ENCODE results near the gene ZNF70.
A peak's percentile ranks its signal among the peaks of the same experiment; 100 is the strongest.

Gene ZNF70

GRCh38 chr22:23779083-23779482 lies 28.2 kb upstream of the ZNF70 start:
- no peak for DNase-seq (ENCODE audit: low read depth in 2 of 2)

GRCh38 chr22:23778577-23778900 lies 27.6 kb upstream of the ZNF70 start:
- DNase-seq (ENCODE audit: low read depth in 2 of 2) = no peak

- DNase-seq (ENCODE audit: low read depth in 2 of 2) = no peak
These were observed 27.1 kb upstream of the ZNF70 start for GRCh38 chr22:23777776-23778576.

DNA sequence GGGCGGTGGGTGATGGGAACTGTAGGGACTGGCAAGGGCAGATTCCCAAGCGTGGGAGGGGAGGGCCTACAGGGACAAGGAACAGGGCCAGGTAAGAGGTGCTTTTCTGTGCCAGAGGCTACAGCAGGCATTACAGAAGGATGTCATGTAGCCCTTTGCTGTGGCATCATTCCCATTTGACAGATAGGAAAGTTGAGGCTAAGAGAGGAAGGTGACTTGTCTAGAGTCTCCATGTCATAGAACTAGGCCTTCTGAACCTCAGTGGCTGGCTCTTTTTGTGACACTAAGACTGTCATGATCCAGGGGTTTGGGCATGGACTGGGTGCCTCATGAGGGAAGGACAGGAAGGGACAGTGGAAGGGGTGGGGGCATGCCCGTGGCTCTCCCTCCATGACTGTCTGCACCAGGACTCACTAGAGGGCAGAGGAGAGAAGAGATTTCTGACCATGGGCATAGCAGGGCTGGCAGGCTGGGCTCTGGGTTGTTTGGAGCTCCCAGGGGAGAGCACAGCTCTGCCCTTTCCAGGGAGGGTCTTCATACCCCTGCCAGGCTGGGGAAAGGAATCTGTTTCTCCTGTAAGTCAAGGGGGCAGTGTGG lies 25.0 kb upstream of the ZNF70 start:
- no peak for DNase-seq (ENCODE audit: low read depth in 2 of 2)

DNA sequence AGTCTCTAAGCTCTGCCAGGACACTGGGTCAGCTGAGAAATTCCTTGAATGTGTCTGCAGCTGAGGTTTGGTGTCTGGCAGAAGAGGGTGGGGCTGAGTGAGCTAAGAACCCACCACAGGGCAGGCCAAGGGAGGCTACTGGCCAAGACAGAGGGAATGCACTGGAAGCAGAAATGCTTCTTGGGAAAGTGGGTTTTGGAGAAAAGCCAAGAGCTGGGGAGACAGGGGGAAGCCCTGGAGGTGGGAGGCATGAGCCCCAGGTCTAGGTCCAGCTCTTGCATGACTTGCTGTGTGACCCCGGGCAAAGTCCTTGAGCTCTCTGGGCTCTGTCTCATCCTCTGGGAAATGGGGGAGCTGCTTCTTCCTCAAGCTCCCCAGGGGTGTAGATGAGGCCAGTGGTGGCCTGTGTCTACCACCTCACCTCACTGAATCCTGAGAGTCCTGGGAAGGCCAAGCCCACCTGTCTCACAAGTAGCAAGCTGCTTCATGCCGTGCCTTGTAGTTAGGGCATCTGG lies 24.1 kb upstream of the ZNF70 start:
- no peak for DNase-seq (ENCODE audit: low read depth in 2 of 2)

GRCh38 chr22:23774114-23774921 lies 23.4 kb upstream of the ZNF70 start:
- DNase-seq (ENCODE audit: low read depth in 2 of 2) = no peak

DNA sequence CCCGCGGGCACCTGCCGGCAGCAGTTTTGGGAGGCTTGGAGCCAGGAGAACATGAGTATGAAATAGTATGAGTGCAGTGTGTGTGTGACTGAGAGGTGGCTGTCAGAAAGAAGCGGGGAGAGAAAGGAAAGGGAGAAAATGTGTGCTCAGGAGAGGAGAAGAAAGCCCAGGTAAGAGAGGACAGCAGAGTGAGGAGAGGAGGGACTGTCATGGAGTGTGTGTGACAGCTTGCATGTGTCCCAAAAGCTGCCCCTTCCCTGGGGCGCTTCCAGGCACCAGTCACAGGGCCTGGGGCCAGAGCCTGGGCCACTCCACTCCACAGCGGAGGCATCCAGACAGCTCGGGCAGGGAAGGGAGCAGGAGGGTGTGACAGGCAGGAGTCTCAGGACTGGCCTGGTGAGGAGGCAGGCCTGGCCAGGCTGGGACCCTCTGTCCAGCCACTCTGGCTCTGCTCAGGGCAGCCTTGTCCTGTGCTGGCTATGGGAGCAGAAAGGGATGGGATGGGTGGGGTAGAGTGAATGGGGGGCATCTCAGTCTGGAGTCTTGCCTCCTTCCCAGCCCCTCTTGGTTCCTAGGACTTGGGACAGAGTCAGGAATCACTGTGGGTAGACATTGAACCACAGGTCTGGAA lies 22.7 kb upstream of the ZNF70 start:
- no peak for DNase-seq (ENCODE audit: low read depth in 2 of 2)

DNA sequence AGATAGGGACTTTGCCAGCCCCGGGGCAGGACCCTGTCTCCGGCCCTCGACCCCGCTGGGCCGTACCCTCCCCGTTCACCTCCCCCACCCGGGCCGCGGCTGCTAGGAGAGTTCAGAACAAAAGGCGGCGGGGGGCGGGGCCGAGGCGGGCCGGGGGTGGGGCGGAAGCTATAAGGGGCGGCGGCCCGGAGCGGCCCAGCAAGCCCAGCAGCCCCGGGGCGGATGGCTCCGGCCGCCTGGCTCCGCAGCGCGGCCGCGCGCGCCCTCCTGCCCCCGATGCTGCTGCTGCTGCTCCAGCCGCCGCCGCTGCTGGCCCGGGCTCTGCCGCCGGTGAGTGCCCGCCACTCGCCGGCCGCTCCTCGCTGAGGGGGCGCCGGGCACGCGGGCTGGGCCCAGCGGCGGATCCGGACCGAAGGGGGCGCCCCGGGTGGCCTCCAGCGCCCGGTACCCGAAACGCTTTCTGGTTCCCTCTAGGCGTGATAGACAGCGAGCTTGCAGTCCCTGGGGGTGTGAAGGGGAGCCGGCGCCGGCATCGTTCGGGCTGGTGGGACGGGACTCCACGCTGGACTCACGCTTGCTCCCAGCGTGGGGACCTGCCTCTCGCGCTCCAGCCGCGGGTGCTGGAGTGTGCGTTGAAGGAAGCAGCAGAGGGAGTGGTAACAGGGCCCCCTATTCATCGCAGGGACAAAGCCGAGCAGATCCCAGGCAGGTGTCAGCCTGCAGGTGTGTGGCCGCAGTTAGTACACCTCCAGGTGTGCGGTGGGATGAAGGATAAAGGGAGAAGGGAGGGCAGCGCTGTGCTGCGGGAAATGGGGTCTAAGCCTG lies 21.9 kb upstream of the ZNF70 start, which contains the start of gene MMP11:
MMP11 (plus strand) TSS at position 201 of the 825 bp plus-strand sequence; CDS start at position 223, 22 bp downstream.
- peak in 1 of 2 donors; percentile 45 for DNase-seq (ENCODE audit: low read depth in 2 of 2)

- DNase-seq (ENCODE audit: low read depth in 2 of 2) = no peak
These were observed 21.4 kb upstream of the ZNF70 start for GRCh38 chr22:23772315-23772648.

DNA sequence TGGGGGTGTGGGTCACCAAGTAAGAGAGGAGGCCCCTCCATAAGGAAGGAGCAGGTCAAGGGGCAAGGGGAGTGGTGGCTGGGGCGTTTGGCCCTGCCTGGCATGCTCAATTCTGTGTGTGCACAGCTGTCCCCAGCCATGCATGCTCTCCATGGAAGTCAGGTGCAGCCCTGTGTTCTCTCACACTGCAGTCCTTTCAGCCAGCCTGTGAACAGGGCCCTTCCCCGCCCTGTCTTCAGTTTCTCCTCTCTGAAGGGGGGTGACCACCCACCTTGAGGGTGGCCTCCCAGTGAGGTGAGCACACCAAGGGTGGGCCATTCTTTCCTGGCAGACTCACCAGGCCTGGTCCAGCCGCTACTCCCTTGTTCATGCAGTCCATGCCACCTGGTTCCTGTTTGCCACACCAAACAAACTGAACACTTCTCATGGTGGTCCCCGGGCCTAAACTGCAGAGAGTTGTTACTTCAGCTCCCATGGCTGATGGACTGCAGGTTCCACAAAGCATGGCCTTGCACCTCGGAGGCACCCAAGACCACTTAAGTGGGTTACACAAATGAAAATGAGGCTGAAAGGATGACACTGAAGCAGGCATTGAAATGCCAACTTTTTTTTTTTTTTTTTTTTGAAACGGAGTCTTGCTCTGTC lies 18.5 kb upstream of the ZNF70 start:
- no peak for DNase-seq (ENCODE audit: low read depth in 2 of 2)

DNA sequence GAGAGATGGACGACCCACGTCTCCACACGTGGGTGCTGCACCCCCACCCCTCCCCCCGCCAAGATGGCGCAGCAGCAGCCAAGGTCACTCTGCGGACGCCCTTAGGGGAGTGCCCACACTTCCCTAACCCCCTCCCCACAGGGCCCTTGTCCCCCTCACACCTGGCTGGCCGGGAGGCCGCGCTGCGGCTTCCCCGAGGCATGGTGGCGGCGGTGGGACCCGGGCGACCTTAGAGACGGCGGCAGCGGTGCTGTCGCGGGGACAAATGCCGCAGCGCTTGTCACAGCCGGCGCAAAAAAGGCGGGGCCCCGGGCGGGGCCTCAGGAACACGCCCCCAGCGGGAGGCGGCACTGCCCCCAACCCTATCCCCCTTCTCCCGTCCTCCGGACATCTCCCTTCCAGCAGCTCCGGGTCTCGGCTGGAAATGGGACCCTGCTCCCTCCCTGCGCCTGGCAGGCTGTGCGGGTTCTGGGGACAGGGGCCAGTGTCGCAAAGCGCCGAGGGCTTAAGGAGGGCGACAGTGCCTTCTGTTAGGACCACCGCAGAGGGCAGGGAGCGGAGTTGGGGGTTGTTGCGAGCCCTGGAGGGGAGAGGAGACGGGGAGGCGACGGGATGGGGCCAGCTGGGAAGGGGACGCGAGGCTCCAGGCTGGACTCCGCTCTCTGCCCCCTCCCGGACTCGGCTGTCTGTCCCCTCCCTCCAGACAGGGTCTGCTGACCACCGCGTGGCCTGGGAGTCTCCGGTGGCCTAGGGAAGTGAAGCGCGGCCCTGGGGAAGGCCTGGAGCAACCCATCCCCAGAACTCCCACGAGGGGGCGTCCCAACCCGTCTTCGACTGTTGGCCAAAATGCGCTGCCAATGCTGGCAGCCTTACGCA lies 17.0 kb upstream of the ZNF70 start, which contains the start of gene CHCHD10:
CHCHD10 (minus strand) TSS at position 300 of the 876 bp plus-strand sequence; CDS start at position 202, 98 bp downstream.
- peak; percentile 65 to 73 for DNase-seq (ENCODE audit: low read depth in 2 of 2)

DNA sequence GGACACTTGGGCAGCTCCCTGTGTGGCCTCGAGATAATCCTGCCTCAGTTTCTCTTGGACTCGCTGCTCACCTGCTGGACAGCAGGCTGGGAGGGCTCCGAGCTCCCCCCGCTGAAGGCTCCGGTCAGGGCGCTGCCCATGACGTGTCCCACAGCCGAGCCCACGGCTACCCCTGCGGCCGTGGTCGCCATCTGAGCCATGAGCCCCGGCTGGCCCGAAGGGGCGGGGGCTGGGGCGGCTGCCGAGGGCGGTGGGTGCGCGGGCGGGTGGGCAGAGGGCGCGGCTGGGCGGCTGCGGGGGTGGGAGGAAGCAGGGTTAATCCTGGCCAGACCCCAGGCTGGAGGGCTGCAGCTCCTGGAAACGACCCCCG lies 16.4 kb upstream of the ZNF70 start:
- no peak for DNase-seq (ENCODE audit: low read depth in 2 of 2)

DNA sequence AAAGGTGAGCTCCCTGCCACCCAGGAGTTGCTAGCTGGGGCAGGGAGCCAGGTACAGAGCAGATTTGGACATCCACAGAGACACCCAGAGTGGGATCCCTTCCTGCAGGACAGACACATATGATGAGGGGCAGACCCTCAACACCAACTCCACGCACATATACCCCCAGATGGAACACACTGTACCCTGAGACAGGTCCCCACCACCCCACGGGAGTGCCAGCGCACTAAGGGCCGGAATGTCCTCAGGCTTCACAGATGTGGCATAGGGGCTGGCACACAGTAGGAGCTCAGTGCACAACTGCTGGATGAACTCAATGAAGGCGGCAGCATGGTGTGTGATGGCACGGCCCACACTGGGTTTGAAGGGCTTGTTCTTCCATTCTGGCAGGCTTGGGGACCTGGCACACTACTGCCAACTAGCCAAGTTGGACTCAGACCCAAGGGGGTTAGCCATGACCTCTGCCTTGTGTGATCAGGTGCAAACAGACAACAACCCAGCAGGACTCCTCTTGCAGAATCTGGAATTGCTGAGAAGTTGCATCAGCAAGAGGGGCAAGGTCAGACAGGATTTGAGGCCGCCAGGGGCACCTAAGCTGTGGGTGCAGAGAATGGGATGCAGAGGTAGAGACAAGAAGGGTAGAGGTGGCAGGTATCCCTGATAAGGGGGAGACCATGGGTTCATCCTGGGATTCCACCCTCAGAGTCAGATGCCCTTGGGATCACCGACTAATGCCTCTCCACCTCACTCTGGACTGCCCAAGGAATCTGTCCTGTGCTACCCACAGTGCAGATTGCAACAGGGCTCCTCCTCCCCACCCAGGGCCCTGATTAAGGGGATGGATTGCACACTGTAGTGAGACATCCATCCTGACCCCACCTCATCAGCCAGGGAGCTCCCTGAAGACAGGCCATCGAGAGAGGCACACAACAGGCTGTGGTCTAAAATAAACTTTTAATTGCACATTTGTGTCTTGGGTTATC lies 14.3 kb upstream of the ZNF70 start:
- no peak for DNase-seq (ENCODE audit: low read depth in 2 of 2)

GRCh38 chr22:23763954-23764353 lies 13.0 kb upstream of the ZNF70 start:
- DNase-seq (ENCODE audit: low read depth in 2 of 2) = no peak

DNA sequence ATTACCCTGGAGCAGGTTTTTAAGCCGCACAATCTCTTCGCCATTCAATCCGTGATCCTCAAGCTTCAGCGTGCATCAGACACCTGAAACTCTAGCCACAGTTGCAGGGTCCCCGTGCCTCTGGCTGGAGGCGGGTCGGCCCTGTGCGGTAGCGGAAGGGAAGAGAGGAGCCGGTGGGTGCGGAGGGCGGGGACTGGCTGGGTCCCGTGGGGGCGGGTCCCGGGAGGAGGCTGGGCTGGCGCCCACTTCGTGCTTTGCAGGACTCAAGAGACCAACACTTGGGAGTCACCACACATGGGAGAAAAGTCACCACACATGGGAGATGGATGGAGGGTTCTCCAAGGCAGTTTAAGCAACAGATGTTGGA lies 12.7 kb upstream of the ZNF70 start:
- peak; percentile 35 to 51 for DNase-seq (ENCODE audit: low read depth in 2 of 2)

DNA sequence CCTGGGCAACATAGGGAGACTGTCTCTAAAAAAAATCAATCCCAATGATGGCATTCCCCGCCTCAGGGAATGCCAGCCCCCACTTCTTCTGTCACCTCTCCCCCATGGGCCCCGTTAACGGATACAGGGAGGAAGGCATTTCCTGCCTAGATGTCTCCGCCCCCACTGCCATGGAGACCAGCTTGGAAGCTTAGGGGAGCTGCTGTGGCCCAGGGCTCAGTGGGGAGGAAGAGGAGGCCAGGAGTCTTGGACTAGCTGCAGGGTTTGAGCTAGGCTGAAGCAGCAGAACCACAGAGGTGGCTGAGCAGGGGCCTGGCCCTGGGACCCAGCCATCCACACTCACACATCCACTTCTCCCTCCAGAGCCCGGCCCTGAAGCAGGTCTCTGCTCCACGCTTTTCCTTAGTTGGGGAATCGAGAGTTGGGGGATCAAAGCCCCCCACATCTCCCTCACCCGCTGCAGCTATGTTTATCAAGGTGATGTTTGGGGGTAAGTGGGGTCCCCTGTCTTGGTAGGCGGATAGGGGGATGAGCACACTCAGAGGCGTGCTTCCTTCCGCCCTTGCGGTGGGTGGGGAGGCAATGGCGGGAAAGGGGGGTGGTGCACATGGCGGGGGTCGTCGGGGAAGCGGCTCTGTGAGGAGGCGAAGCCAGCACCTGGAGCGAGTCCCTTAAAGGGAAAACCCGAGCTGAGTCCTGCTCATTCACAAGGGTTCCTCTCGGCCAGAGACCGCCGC lies 12.1 kb upstream of the ZNF70 start, which contains the start of gene C22orf15:
C22orf15 (plus strand) TSS at position 149 of the 737 bp plus-strand sequence; CDS start at position 466, 317 bp downstream.
- DNase-seq (ENCODE audit: low read depth in 2 of 2) = no peak

DNA sequence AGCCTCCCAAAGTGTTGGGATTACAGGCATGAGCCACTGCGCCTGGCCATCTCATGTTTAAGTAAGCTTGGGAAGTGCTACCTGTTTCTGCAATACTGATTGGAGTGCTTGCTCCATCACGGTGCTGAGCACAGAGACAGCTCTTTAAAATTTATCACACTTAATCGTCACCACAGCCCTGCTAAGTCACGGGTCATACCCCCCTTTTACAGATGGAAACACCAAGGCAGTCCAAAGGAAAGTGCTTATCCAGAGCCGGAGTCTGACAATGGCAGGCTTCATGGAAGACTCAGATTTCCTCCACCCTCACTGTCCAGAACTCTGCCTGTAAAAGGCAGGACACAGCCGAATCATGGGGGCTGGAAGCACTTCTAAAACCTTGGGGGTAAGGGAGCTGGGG lies 9.1 kb upstream of the ZNF70 start:
- no peak for DNase-seq (ENCODE audit: low read depth in 2 of 2)

- no peak for DNase-seq (ENCODE audit: low read depth in 2 of 2)
These were observed 8.7 kb upstream of the ZNF70 start for GRCh38 chr22:23759566-23759965.

All from activated CD4-positive, alpha-beta T cell treated with anti-CD3 and anti-CD28 coated beads for 24 hours (primary cell).